A673 (cell line): ENCODE data around the gene GADL1. TPM values are rescaled to one million over a fixed set of nuclear protein-coding genes. Genes with fewer than 3 reads are reported as not detected.

Experiments used
- BruUV-seq: library from RNA; stranded (reverse); fragments of 400-500 nt; replicated peaks from 2 replicates; lab custom pipeline; 2021; lab: Mats Ljungman, UMichigan
- CTCF ChIA-PET: fragments of 300-600 bp; sonication (Branson Sonifier 250); formaldehyde crosslinking; loops from one replicate; lab custom pipeline; 2022; ENCODE audit warnings: antibody characterized with exemption; lab: Charles Lee
- POLR2A ChIA-PET: fragments of 300-600 bp; sonication (Branson Sonifier 250); formaldehyde crosslinking; loops from one replicate; lab custom pipeline; 2022; ENCODE audit warnings: antibody characterized with exemption; ENCODE audit not compliant: low non-redundant PET; lab: Charles Lee
- DNase-seq: peaks from one replicate; pipeline ENCODE4 v3.0.0-alpha.2; 2015; ENCODE audit warnings: low spot score
- H3K27ac ChIP-seq: fragments of 200-600 bp; sonication (generic); 2 replicates; pipeline ENCODE4 v1.5.1; 2016; ENCODE audit warnings: mixed run types, low read depth, mild to moderate bottlenecking, mixed read lengths, antibody characterized with exemption, low read length; ENCODE audit not compliant: poor library complexity, severe bottlenecking
- H3K27me3 ChIP-seq: fragments of 200-600 bp; sonication (generic); replicated peaks from 2 replicates; pipeline ENCODE4 v1.6.1; 2017; ENCODE audit warnings: mixed run types, low read depth, mild to moderate bottlenecking, mixed read lengths, antibody characterized with exemption, low read length; ENCODE audit not compliant: insufficient read depth, poor library complexity
- H3K36me3 ChIP-seq: fragments of 200-600 bp; sonication (generic); 2 replicates; pipeline ENCODE4 v1.6.1; 2016; ENCODE audit warnings: mixed run types, mild to moderate bottlenecking, mixed read lengths, antibody characterized with exemption, low read length; ENCODE audit not compliant: insufficient read depth, poor library complexity, severe bottlenecking
- H3K4me1 ChIP-seq: fragments of 200-600 bp; sonication (generic); 2 replicates; pipeline ENCODE4 v1.6.1; 2017; ENCODE audit warnings: mixed run types, mild to moderate bottlenecking, mixed read lengths, antibody characterized with exemption, low read length; ENCODE audit not compliant: insufficient read depth, poor library complexity, severe bottlenecking
- H3K4me3 ChIP-seq: fragments of 200-600 bp; sonication (generic); 2 replicates; pipeline ENCODE4 v1.5.1; 2016; ENCODE audit warnings: low read depth, mixed run types, mild to moderate bottlenecking, mixed read lengths, low read length; ENCODE audit not compliant: poor library complexity, severe bottlenecking
- H3K9me3 ChIP-seq: fragments of 200-600 bp; sonication (generic); 2 replicates; pipeline ENCODE4 v1.6.1; 2016; ENCODE audit warnings: mixed run types, low read depth, mild to moderate bottlenecking, mixed read lengths, antibody characterized with exemption, low read length; ENCODE audit not compliant: poor library complexity, severe bottlenecking
- EZH2 ChIP-seq: fragments of 200-600 bp; sonication (generic); IDR thresholded peaks from 2 replicates; pipeline ENCODE4 v1.6.1; 2017; ENCODE audit warnings: borderline replicate concordance, low read depth, mild to moderate bottlenecking, mixed read lengths, antibody characterized with exemption, low read length; ENCODE audit not compliant: poor library complexity, severe bottlenecking
- intact Hi-C: fragments of 100-400 bp; cut with micrococcal nuclease; formaldehyde crosslinking; loops from one replicate; pipeline ENCODE4 v1.10.0; 2022; ENCODE audit not compliant: unreplicated experiment
- total RNA-seq: library from RNA; stranded (reverse); gene quantifications from 2 replicates; pipeline ENCODE4 v1.2.3, GENCODE V29; 2021
- TF ChIP-seq, protein P1 (sequence below): fragments of 300-800, 200-600 bp; sonication (generic); conservative IDR thresholded peaks from 2 replicates; pipeline ENCODE4 v1.5.1; 2017; ENCODE audit warnings: low read depth, mild to moderate bottlenecking, antibody characterized with exemption, low read length, moderate library complexity, mixed read lengths

Gene GADL1
- total RNA-seq, 1 experiment from 2014 or later = 13.8 TPM

DNA sequence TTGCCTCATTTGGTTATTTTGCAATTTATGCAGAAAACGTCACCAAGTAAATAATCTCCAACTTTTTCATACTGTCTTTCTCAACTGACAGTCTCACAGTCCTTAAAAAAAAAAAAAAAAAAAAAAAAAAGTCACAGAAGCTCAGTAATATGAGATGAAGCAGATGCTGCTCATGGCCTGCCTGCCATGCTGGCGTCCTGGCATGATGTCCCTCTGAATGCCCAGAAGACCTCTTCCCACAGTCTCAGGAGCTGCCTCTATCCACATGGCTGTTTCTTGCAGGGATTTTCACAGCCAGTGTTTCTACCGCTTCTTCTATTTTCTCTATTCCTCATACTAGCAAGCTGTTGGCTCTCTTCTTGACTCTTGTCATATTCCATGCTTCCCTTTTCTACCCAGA, 200.3 kb downstream of the GADL1 start:
- H3K27me3 ChIP-seq = no peaks in the 10 kb centered on the region
- H3K4me1 ChIP-seq = peaks cover 61% of the 10 kb centered on the region
- POLR2A ChIA-PET = interaction anchor here (0.6 kb wide), 1 partner anchor 660 kb away, joined by 4 read pairs; no protein-coding TSS in a partner anchor
- no peak overlapping the region for H3K4me3 ChIP-seq
- CTCF ChIA-PET = interaction anchor here (0.6 to 2.0 kb wide), 5 partner anchors 22 to 651 kb away, joined by 3 to 15 read pairs (median 9); no protein-coding TSS in a partner anchor
- no peak for DNase-seq
- no peaks in the 10 kb centered on the region for H3K36me3 ChIP-seq
- TF ChIP-seq, protein P1, sequence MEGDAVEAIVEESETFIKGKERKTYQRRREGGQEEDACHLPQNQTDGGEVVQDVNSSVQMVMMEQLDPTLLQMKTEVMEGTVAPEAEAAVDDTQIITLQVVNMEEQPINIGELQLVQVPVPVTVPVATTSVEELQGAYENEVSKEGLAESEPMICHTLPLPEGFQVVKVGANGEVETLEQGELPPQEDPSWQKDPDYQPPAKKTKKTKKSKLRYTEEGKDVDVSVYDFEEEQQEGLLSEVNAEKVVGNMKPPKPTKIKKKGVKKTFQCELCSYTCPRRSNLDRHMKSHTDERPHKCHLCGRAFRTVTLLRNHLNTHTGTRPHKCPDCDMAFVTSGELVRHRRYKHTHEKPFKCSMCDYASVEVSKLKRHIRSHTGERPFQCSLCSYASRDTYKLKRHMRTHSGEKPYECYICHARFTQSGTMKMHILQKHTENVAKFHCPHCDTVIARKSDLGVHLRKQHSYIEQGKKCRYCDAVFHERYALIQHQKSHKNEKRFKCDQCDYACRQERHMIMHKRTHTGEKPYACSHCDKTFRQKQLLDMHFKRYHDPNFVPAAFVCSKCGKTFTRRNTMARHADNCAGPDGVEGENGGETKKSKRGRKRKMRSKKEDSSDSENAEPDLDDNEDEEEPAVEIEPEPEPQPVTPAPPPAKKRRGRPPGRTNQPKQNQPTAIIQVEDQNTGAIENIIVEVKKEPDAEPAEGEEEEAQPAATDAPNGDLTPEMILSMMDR = no peak
- TF ChIP-seq EZH2 = no peak
- BruUV-seq = no TSS peak
- no peaks in the 10 kb centered on the region for H3K9me3 ChIP-seq
- H3K27ac ChIP-seq = no peak overlapping the region
- intact Hi-C loops = loop anchor here (5.0 kb wide), 2 partner anchors 37 to 347 kb away; no protein-coding TSS in a partner anchor

DNA sequence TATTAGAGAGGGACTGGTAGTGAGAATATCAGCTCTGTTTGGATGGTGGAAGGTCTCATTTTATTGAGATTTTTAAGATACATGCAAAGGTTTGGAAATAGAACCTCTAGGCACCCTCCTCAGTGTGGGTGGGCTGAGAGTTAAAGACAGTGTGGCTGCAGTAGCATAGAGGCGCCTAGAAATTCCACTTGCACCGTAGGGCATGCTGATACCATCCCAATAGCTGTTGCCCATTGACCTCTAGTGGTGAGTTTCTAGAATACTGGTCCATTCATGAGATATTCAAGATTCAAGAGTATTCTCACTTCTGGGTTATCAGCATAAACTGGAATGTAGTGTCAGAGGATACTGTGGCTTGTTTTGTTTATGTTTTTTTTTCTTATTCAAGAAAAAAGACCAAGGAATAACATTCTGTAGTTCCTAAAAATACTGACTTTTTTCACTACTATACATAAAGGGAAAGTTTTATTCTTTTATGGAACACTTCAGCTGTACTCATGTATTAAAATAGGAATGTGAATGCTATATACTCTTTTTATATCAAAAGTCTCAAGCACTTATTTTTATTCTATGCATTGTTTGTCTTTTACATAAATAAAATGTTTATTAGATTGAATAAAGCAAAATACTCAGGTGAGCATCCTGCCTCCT, 200.9 kb downstream of the GADL1 start:
- H3K27ac ChIP-seq = no peak overlapping the region
- TF ChIP-seq, protein P1 = peak; percentile 88
- no peak for TF ChIP-seq EZH2
- H3K4me1 ChIP-seq = peaks cover 67% of the 10 kb centered on the region
- H3K36me3 ChIP-seq = no peaks in the 10 kb centered on the region
- H3K4me3 ChIP-seq = no peak overlapping the region
- ChIA-PET POLR2A (interaction anchor here (0.6 kb wide), 1 partner anchor 659 kb away, joined by 4 read pairs; no protein-coding TSS in a partner anchor), CTCF (interaction anchor here (0.5 to 2.0 kb wide), 9 partner anchors 22 to 689 kb away, joined by 3 to 15 read pairs (median 3); partner anchors contain the start of gene TGFBR2)
- no TSS peak for BruUV-seq
- DNase-seq = peak; percentile 89
- no peaks in the 10 kb centered on the region for H3K27me3 ChIP-seq
- no peaks in the 10 kb centered on the region for H3K9me3 ChIP-seq
- intact Hi-C loops = loop anchor here (1.0 to 5.0 kb wide), 8 partner anchors 36 to 681 kb away; partner anchors contain the start of gene TGFBR2

DNA sequence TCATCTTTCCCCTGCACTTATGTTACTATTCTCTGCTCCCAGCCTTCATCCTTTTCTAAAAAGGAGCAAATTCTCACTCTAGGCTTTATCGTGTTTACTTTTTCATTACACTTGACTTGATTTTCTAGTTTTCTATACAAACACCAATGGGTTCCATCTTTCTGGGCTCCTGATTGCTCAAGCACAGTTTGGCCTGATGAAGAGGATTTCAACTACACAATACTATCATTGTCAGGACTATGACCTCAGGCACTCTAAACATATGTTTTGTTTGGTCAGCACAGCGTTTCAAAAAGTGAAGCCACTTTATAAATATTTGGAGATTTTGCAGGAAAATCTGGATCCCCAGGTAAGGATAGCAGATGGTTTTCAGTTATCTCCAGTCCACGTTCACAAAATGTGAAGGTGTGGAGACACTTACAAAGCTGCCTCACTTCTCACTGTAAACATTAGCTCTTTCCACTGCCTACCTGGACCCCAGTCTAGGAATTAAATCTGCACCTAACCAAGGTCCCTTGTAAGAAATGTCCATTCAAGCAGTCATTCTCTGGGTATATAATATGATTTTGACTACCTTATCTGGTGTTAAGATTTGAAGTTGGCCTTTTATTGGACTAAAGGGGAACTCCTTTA, 201.8 kb downstream of the GADL1 start:
- Histone ChIP-seq H3K4me3 (no peak overlapping the region), H3K36me3 (no peaks in the 10 kb centered on the region), H3K27me3 (no peaks in the 10 kb centered on the region), H3K4me1 (peaks cover 77% of the 10 kb centered on the region), H3K9me3 (no peaks in the 10 kb centered on the region), H3K27ac (peak overlapping the region; percentile 61)
- DNase-seq = no peak
- POLR2A ChIA-PET = no interaction called here
- TF ChIP-seq, protein P1 = no peak
- TF ChIP-seq EZH2 = no peak
- BruUV-seq = no TSS peak
- CTCF ChIA-PET = interaction anchor here (0.6 to 2.0 kb wide), 4 partner anchors 52 to 650 kb away, joined by 3 to 15 read pairs (median 3); partner anchors contain the start of gene TGFBR2
- intact Hi-C loops = loop anchor here (1.0 to 5.0 kb wide), 8 partner anchors 35 to 680 kb away; partner anchors contain the start of gene TGFBR2
